HG02798 (cell line): ENCODE results near the gene GPC2.

Experiments used
- ATAC-seq: cut with Tn5 transposase; IDR thresholded peaks from one replicate; pipeline ENCODE4 v1.9.1; 2021; ENCODE audit warnings: mild to moderate bottlenecking; ENCODE audit not compliant: unreplicated experiment, poor library complexity

GPC2 gene

DNA sequence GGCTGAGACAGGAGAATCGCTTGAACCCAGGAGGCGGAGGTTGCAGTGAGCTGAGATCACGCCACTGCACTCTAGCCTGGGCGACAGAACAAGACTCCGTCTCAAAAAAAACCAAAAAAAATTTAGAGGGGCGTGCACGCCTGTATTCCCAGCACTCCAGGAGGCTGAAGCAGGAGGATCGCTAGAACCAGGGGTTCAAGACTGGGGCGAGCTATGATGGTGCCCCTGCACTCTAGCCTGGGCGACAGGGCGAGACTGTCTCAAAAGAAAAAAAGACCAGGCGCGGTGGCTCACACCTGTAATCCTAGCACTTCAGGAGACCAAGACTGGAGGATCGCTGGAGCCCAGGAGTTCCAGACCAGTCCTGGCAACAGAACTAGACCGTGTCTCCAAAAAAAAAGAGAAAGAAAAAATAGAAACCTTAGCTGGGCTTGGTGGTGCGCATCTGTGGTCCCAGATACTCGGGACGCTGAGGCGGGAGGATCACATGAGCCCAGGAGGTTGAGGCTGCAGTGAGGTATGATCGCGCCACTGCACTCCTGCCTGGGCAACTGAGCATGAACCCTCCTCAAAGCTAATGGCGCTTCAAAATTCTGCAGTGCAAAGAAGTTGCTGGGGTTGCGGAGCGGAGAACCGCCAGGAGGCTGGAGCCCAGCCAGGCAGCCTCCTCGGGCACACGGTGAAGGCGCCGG lies 50.8 kb downstream of the GPC2 start:
- ATAC-seq = no peak

DNA sequence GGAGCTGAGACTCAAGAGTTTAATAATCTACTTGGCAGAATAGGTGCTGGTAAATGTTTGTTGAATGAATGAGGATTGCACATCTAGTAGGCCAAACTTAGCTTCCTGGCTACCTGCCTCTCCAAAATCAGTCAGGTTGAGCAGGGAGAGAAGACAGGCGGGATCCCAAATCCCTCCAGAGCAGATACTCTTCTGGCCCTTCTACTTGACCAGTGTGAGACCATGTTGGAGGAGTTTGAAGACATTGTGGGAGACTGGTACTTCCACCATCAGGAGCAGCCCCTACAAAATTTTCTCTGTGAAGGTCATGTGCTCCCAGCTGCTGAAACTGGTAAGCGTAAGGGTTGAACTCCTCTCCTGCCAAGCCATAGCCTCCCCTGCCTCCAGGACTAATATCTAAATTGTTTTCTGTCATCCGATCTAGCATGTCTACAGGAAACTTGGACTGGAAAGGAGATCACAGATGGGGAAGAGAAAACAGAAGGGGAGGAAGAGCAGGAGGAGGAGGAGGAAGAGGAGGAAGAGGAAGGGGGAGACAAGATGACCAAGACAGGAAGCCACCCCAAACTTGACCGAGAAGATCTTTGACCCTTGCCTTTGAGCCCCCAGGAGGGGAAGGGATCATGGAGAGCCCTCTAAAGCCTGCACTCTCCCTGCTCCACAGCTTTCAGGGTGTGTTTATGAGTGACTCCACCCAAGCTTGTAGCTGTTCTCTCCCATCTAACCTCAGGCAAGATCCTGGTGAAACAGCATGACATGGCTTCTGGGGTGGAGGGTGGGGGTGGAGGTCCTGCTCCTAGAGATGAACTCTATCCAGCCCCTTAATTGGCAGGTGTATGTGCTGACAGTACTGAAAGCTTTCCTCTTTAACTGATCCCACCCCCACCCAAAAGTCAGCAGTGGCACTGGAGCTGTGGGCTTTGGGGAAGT lies 52.6 kb downstream of the GPC2 start:
- ATAC-seq = no peak

DNA sequence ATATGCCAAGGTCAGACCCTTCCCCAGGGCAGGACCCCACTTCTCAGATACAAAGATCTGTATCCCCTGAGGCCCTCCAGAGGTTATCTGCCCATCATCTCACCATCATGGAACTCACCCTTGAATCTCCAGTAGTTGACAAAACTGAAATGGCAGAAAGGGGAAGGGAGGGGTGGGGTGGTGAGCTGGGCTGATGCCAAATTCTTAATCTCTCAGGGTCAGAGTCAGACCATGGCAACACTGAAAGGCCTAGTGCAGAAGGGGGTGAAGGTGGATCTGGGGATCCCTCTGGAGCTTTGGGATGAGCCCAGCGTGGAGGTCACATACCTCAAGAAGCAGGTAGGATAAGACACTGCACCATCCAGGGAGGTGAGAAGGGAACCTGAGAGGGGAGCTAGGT lies 54.6 kb downstream of the GPC2 start:
- no peak for ATAC-seq

DNA sequence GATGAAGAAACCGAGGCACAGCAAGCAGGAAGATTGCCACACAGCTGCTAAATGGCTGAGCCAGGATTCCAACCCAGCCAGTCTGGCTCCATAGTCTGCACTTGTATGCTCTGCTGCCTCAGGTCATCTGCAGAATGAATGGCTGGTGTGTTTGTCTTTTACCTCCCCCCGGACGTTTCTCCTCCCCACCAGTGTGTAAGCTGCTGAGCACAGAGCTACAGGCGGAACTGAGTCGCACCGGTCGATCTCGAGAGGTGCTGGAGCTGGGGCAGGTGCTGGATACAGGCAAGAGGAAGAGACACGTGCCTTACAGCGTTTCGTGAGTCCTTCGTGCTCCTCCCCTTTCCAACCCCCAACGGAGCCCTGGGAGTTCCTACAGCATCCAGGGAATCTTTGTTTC lies 55.1 kb downstream of the GPC2 start:
- no peak for ATAC-seq

DNA sequence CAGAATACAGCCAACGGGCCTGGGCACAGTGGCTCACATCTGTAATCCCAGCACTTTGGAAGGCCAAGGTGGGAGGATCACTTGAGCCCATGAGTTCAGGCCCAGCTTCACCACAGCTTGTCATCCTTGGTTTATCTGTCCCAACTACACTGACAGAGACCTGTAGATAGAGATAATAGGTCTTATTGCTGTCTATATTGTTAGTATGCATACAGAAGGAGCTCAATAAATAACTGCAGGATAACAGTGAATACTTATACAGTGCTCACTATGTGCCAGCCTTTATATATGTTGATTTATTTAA lies 56.5 kb downstream of the GPC2 start:
- no peak for ATAC-seq

DNA sequence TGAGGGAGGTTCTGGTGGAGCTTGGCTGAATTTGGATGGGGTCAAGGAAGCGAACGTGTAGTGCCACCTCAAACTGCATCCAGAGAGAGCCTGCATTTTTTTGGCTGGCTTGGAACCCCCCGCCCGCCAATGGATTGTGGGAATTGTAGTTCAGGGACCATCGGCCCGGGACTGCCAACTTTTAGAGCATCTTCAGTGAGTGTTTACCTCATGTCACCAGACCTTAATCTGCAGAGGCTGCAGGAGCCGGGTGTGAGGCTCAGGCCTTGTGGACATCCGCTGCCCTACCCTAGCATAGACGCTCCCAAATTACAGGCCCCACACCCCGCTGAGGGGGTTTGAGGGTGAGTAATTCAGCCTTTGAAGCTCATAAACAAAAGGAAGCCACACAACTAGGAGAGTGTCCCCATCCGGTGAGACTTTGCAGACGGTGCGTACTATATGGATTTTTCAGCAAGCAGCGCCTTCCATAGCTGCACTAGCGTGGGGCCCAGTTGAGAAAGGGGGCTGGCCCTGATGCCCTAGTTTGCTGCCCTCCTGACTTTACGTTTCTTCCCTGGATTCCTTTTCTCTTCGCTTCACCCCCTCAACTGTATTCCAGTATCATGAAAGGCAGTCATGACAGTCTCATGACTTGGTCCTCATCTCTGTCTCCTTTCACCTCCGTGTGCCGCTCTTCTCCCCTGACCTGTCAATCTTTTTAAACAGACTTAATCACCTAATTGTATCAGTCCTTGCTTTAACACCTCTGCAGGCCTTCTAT lies 57.0 kb downstream of the GPC2 start:
- ATAC-seq = peak; percentile 14
